H54 (cell line): ENCODE measurements around the gene NKX3-2.
A peak's percentile ranks its signal among the peaks of the same experiment; 100 is the strongest.
"Not testable (repeated sequence)": the region's sequence is repeated elsewhere in the genome, so short reads cannot be mapped to it uniquely, and the experiment has no call there.

Source experiments
- DNase-seq: peaks from one replicate; pipeline ENCODE4 v3.0.0; 2011; ENCODE audit warnings: low spot score, mixed read lengths; ENCODE audit not compliant: insufficient read length
- FAIRE-seq: peaks from 3 replicates; lab custom pipeline; 2011; peaks lifted over from hg19 to GRCh38; lab: Jason Lieb, UNC
- POLR2A ChIP-seq: IDR thresholded peaks from 2 replicates; pipeline ENCODE4 v1.6.1; 2011; ENCODE audit warnings: low read depth, mild to moderate bottlenecking, low read length

Gene NKX3-2

GRCh38 chr4:13543839-13544605 lies at the start of gene NKX3-2:
Gene NKX3-2, minus strand, starts transcription at chr4:13544508. Its CDS starts 94 bp downstream, at chr4:13544414.
- FAIRE-seq = no peak
- no peak for TF ChIP-seq POLR2A
- peak; percentile 36 for DNase-seq

DNA sequence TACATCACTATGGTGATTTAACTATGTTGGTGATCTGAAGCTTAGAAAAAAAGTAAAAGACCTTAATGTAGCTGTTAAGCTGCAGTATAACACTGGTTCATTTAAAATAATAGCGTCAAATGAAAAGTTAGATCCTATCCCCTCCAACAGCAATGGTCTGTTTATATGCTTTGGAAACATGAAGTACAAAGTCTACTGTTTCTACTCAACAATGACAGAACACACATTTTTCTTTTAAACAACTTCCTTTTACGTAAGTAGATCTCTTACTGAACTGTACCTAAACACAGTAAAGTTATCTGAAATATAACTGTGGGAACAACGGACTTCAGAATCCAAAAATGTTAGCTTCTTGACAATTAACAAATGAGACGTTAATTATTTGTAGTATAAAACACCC lies 47.9 kb upstream of the NKX3-2 start:
- no peak for DNase-seq
- no peak for TF ChIP-seq POLR2A
- no peak for FAIRE-seq

- DNase-seq (no peak), FAIRE-seq (no peak)
- TF ChIP-seq POLR2A = no peak
Measured at GRCh38 chr4:13590766-13591165, 46.5 kb upstream of the NKX3-2 start.

- FAIRE-seq (no peak), DNase-seq (no peak)
- TF ChIP-seq POLR2A = no peak
Measured at GRCh38 chr4:13588954-13589353, 44.6 kb upstream of the NKX3-2 start.

DNA sequence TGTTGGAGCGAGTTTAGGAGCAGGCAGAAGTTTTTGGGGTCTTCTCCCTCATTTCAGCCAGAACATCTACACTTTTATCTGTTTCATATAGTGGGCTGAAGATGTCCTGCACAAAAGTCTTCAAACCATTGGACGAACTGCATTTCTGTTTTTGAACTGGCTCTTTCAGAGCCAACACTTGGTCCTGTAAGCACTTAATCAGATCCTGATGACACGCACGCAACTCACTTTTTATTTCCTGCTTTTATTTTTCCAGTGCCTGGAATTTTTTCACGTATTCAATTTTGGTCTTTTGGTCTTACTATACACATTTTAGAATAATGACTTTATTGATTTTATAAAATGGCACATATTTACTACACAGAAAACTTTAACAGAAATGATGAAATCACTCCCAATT lies 40.2 kb upstream of the NKX3-2 start:
- TF ChIP-seq POLR2A = no peak
- no peak for FAIRE-seq
- DNase-seq = no peak

- no peak for TF ChIP-seq POLR2A
- DNase-seq = no peak
- no peak for FAIRE-seq
Measured at GRCh38 chr4:13580036-13580435, 35.7 kb upstream of the NKX3-2 start.

DNA sequence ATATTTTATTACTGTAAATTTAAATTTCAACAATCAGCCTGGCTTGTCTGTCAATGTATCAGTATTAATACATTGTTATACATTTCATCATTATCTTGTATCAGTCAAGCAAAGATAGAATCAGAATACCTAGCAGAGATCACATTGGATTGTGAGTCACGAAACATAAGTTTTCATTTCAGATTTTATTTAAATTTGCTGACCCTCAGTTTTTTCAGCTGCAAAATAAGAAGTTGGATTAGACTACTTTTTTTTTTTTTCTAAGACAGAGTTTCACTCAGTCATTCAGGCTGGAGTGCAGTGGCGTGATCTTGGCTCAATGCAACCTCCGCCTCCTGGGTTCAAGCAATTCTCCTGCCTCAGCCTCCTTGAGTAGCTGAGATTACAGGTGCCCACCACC lies 33.4 kb upstream of the NKX3-2 start:
- TF ChIP-seq POLR2A = no peak
- no peak for FAIRE-seq
- DNase-seq = no peak

- FAIRE-seq (no peak), DNase-seq (no peak)
- no peak for TF ChIP-seq POLR2A
Measured at GRCh38 chr4:13570916-13571315, 26.6 kb upstream of the NKX3-2 start.

- FAIRE-seq = no peak
- no peak for DNase-seq
- TF ChIP-seq POLR2A = no peak
Measured at GRCh38 chr4:13567125-13567524, 22.8 kb upstream of the NKX3-2 start.

GRCh38 chr4:13562876-13563275 lies 18.6 kb upstream of the NKX3-2 start:
- FAIRE-seq (no peak), DNase-seq (no peak)
- no peak for TF ChIP-seq POLR2A

GRCh38 chr4:13561673-13562072 lies 17.4 kb upstream of the NKX3-2 start:
- TF ChIP-seq POLR2A = no peak
- DNase-seq (no peak), FAIRE-seq (no peak)

- not testable (repeated sequence) for DNase-seq, FAIRE-seq
Measured at GRCh38 chr4:13560111-13560510, 15.8 kb upstream of the NKX3-2 start.

GRCh38 chr4:13559413-13559812 lies 15.1 kb upstream of the NKX3-2 start:
- DNase-seq (no peak), FAIRE-seq (peak; percentile 71)
- no peak for TF ChIP-seq POLR2A

- DNase-seq (no peak), FAIRE-seq (no peak)
- TF ChIP-seq POLR2A = no peak
Measured at GRCh38 chr4:13558881-13559280, 14.6 kb upstream of the NKX3-2 start.

DNA sequence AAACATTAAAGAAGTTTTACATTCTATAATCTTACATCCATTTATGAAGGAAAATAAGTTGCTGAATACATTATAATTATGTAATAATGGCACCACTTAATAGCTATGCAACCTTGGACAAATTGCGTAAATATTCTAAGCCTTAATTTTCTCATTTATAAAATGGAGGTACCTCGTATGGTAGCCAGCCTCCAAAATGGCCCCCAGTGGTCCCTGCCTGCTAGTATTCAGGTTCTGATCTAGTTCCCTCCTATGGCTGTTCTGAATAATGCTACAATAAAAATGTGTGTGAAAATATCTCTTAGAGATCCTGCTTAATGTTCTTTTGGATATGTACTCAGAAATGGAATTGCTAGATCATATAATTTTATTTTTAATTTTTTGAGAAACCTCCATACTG lies 11.0 kb upstream of the NKX3-2 start:
- FAIRE-seq (no peak), DNase-seq (no peak)
- no peak for TF ChIP-seq POLR2A
